ENCODE results near the gene UQCC5.
A peak's percentile ranks its signal among the peaks of the same experiment; 100 is the strongest.

The UQCC5 gene

DNA sequence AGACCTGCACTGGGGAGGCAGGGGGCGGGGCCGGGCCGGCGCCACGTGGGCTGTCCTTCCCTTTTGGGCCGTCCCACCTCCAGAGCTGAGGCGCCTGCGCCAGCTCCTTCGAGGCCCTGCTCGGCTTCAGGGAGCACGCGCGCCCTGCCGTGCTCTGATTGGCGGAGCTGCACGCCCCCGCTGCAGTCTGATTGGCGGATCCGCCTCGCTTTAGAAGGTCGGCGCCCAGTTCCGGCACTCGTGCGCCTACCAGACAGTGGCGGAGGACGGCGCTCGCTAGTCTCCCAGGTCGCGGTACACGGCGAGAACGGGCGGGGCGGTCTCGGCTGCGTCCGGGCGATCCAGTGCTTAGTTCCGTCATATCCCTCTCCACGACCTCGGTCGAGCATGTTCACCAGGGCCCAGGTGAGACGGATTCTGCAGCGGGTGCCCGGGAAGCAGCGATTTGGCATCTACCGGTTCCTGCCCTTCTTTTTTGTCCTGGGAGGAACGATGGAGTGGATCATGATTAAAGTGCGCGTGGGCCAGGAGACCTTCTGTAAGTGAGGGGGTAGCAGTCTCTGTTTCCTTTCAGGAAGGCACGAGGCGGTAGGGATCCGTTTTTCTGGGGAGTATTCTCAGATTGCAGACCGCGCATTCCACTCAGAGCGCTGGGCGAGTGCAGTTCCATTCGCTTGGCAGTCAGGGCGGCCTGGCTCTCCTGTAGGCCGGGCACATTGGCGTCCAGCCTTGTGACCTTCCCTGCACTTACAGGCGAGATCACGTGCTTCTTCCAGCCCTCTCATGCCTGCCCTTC is at the start of gene UQCC5:
Gene UQCC5, plus strand, starts transcription at position 237 of the 796 bp plus-strand sequence. Its CDS starts 151 bp downstream, at position 388.
- TF ChIP-seq, protein P1, sequence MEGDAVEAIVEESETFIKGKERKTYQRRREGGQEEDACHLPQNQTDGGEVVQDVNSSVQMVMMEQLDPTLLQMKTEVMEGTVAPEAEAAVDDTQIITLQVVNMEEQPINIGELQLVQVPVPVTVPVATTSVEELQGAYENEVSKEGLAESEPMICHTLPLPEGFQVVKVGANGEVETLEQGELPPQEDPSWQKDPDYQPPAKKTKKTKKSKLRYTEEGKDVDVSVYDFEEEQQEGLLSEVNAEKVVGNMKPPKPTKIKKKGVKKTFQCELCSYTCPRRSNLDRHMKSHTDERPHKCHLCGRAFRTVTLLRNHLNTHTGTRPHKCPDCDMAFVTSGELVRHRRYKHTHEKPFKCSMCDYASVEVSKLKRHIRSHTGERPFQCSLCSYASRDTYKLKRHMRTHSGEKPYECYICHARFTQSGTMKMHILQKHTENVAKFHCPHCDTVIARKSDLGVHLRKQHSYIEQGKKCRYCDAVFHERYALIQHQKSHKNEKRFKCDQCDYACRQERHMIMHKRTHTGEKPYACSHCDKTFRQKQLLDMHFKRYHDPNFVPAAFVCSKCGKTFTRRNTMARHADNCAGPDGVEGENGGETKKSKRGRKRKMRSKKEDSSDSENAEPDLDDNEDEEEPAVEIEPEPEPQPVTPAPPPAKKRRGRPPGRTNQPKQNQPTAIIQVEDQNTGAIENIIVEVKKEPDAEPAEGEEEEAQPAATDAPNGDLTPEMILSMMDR (IDR thresholded peaks at IDR 0.05): no peak
- Mint-ChIP-seq H3K36me3 (ENCODE audit: low read depth) (peaks cover 23% of the 10 kb centered on the region), H3K4me3 (peak within 1 kb of the TSS; percentile 99), H3K27ac (peak within 1 kb of the TSS; percentile 100), H3K4me1 (peaks cover 63% of the 10 kb centered on the region), H3K9me3 (no peaks in the 10 kb centered on the region), H3K27me3 (ENCODE audit: low read depth, poor library complexity) (no peaks in the 10 kb centered on the region)
- peak; percentile 96 for DNase-seq

GRCh38 chr3:52487050-52487787 is 49.2 kb upstream of the UQCC5 start:
- peaks cover 30% of the 10 kb centered on the region for H3K4me1 Mint-ChIP-seq
- no peak overlapping the region for H3K4me3 Mint-ChIP-seq

GRCh38 chr3:52487788-52488691 is 48.4 kb upstream of the UQCC5 start:
- H3K27me3 Mint-ChIP-seq (ENCODE audit: low read depth, poor library complexity): no peaks in the 10 kb centered on the region
- no peak for DNase-seq
- H3K9me3 Mint-ChIP-seq: no peaks in the 10 kb centered on the region
- peaks cover 31% of the 10 kb centered on the region for H3K36me3 Mint-ChIP-seq (ENCODE audit: low read depth)
- no peak overlapping the region for H3K27ac Mint-ChIP-seq
- TF ChIP-seq, protein P1 (IDR thresholded peaks at IDR 0.05): no peak
- H3K4me3 Mint-ChIP-seq: no peak overlapping the region
- H3K4me1 Mint-ChIP-seq: peaks cover 26% of the 10 kb centered on the region

More at GRCh38 chr3:52487050-52487787, 49.2 kb upstream of the UQCC5 start:
- no peak for DNase-seq
- peaks cover 32% of the 10 kb centered on the region for H3K36me3 Mint-ChIP-seq (ENCODE audit: low read depth)
- no peaks in the 10 kb centered on the region for H3K9me3 Mint-ChIP-seq
- no peaks in the 10 kb centered on the region for H3K27me3 Mint-ChIP-seq (ENCODE audit: low read depth, poor library complexity)
- TF ChIP-seq, protein P1 (IDR thresholded peaks at IDR 0.05): no peak
- H3K27ac Mint-ChIP-seq: no peak overlapping the region

- Mint-ChIP-seq H3K27me3 (ENCODE audit: low read depth, poor library complexity) (no peaks in the 10 kb centered on the region), H3K4me3 (no peak overlapping the region), H3K27ac (no peak overlapping the region), H3K9me3 (no peaks in the 10 kb centered on the region), H3K36me3 (ENCODE audit: low read depth) (peaks cover 30% of the 10 kb centered on the region), H3K4me1 (peaks cover 19% of the 10 kb centered on the region)
- DNase-seq: no peak
- TF ChIP-seq, protein P1 (IDR thresholded peaks at IDR 0.05): no peak
Observed at GRCh38 chr3:52488746-52489145, 47.7 kb upstream of the UQCC5 start.

DNA sequence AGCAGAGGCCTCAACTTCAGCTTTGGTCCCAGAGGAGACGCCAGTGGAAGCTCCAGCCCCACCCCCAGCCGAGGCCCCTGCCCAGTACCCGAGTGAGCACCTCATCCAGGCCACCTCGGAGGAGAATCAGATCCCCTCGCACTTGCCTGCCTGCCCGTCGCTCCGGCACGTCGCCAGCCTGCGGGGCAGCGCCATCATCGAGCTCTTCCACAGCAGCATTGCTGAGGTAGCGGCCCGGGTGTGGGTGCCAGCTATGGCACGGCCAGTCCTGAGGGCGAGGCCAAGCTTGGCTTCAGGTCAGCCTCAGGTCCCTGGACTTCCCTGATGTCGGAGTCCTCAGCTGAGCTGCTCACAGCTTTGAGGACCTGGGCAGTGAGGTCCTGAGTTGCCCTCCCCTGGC is 47.0 kb upstream of the UQCC5 start:
- Mint-ChIP-seq H3K36me3 (ENCODE audit: low read depth) (peaks cover 26% of the 10 kb centered on the region), H3K4me3 (no peak overlapping the region), H3K27me3 (ENCODE audit: low read depth, poor library complexity) (no peaks in the 10 kb centered on the region), H3K9me3 (no peaks in the 10 kb centered on the region), H3K4me1 (peaks cover 16% of the 10 kb centered on the region), H3K27ac (no peak overlapping the region)
- no peak for DNase-seq
- TF ChIP-seq, protein P1 (IDR thresholded peaks at IDR 0.05): no peak
